HG03469 (cell line): ENCODE data around the gene GRIP1.

Experiments used
- ATAC-seq: cut with Tn5 transposase; IDR thresholded peaks from one replicate; pipeline ENCODE4 v1.9.1; 2021; ENCODE audit warnings: mild to moderate bottlenecking, moderate library complexity, moderate number of reproducible peaks; ENCODE audit not compliant: unreplicated experiment

Gene GRIP1

GRCh38 chr12:66403746-66404145 is 275.1 kb downstream of the GRIP1 start:
- ATAC-seq = peak; percentile 44

- no peak for ATAC-seq
Measured at GRCh38 chr12:66399911-66400306, 279.0 kb downstream of the GRIP1 start.

- no peak for ATAC-seq
Measured at GRCh38 chr12:66398931-66399910, 279.7 kb downstream of the GRIP1 start.

GRCh38 chr12:66397574-66398290 is 281.1 kb downstream of the GRIP1 start:
- ATAC-seq = no peak

- ATAC-seq = no peak
Measured at GRCh38 chr12:66393890-66394289, 285.0 kb downstream of the GRIP1 start.

GRCh38 chr12:66392266-66392915 is 286.5 kb downstream of the GRIP1 start:
- ATAC-seq = no peak

- no peak for ATAC-seq
Measured at GRCh38 chr12:66388517-66388916, 290.4 kb downstream of the GRIP1 start.

- no peak for ATAC-seq
Measured at GRCh38 chr12:66387117-66387516, 291.8 kb downstream of the GRIP1 start.

GRCh38 chr12:66380769-66381535 is 297.9 kb downstream of the GRIP1 start:
- no peak for ATAC-seq

GRCh38 chr12:66379616-66380015 is 299.3 kb downstream of the GRIP1 start:
- no peak for ATAC-seq

GRCh38 chr12:66375560-66375959 is 303.3 kb downstream of the GRIP1 start:
- ATAC-seq = no peak

GRCh38 chr12:66371982-66372381 is 306.9 kb downstream of the GRIP1 start:
- no peak for ATAC-seq

GRCh38 chr12:66367015-66367667 is 311.7 kb downstream of the GRIP1 start:
- ATAC-seq = no peak

- ATAC-seq = no peak
Measured at GRCh38 chr12:66365718-66366490, 313.0 kb downstream of the GRIP1 start.

- ATAC-seq = no peak
Measured at GRCh38 chr12:66361703-66362102, 317.2 kb downstream of the GRIP1 start.

- no peak for ATAC-seq
Measured at GRCh38 chr12:66359300-66359699, 319.6 kb downstream of the GRIP1 start.

GRCh38 chr12:66354291-66354690 is 324.6 kb downstream of the GRIP1 start:
- no peak for ATAC-seq

- no peak for ATAC-seq
Measured at GRCh38 chr12:66352899-66353298, 326.0 kb downstream of the GRIP1 start.

GRCh38 chr12:66352197-66352596 is 326.7 kb downstream of the GRIP1 start:
- ATAC-seq = no peak
